ENCODE data around the gene PSD. TPM values are rescaled to one million over a fixed set of nuclear protein-coding genes. Genes with fewer than 3 reads are reported as not detected.

The PSD gene
- total and polyA plus RNA-seq, 10 of the 15 experiments (the other 5 are each of a cell fraction or from before 2014, with no cell fraction given): 0.11 to 2.0 (median 0.49) TPM; not detected in 2

GRCh38 chr10:102396730-102397151 lies 21.8 kb downstream of the PSD start:
- intact Hi-C loops (cut with micrococcal nuclease; ENCODE audit: unreplicated experiment) (loop anchor here (10.0 kb wide), 1 partner anchor 248 kb away; the partner anchor contains the start of gene TRIM8), in situ Hi-C loops (cut with MboI) (no loop called here)
- TF ChIP-seq TARDBP (IDR thresholded peaks at IDR 0.05; ENCODE audit: borderline replicate concordance) (no peak), SMAD5 (IDR thresholded peaks at IDR 0.05; ENCODE audit: low read depth) (no peak), POLR2A (IDR thresholded peaks at IDR 0.05; ENCODE audit: low read depth, low read length) (no peak), CHD1 (IDR thresholded peaks at IDR 0.05; ENCODE audit: low read depth, low read length) (no peak), KDM1A (IDR thresholded peaks at IDR 0.05; ENCODE audit: borderline replicate concordance) (no peak), POLR2AphosphoS5 (IDR thresholded peaks at IDR 0.05; ENCODE audit: low read length) (peak; percentile 38; the same call in 1 of the 2 replicates)
- TF ChIP-seq, protein P1, sequence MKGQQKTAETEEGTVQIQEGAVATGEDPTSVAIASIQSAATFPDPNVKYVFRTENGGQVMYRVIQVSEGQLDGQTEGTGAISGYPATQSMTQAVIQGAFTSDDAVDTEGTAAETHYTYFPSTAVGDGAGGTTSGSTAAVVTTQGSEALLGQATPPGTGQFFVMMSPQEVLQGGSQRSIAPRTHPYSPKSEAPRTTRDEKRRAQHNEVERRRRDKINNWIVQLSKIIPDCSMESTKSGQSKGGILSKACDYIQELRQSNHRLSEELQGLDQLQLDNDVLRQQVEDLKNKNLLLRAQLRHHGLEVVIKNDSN (IDR thresholded peaks at IDR 0.05; ENCODE audit: borderline replicate concordance, extremely low read length, insufficient read depth, low read depth, low read length): no peak
- H3K4me3 ChIP-seq: peak overlapping the region; percentile 100
- H3K27me3 ChIP-seq (replicated peaks in 1 of 2; ENCODE audit: control insufficient read depth in 2 of 2, insufficient read depth in 2 of 2, low read length in 1 of 2): no peaks in the 10 kb centered on the region
- ChIA-PET CTCF (interaction anchor here (0.5 to 12.1 kb wide), 8 partner anchors 9 to 227 kb away, joined by 3 to 90 read pairs (median 6); partner anchors contain the start of gene FBXL15), RAD21 (ENCODE audit: unreplicated experiment) (interaction anchor here (1.3 to 5.8 kb wide), 3 partner anchors 13 to 166 kb away, joined by 3 to 33 read pairs (median 4); no protein-coding TSS in a partner anchor), SMC1A (ENCODE audit: uncharacterized antibody, unreplicated experiment) (interaction anchor here (2.8 to 3.8 kb wide), 2 partner anchors 25 to 54 kb away, joined by 10 to 23 read pairs; partner anchors contain the start of gene FBXL15), POLR2A (interaction anchor here (0.5 to 6.1 kb wide), 8 partner anchors 13 to 317 kb away, joined by 3 to 44 read pairs (median 8); partner anchors contain the start of genes ARL3, C10orf95, CUEDC2 and FBXL15)
- peaks cover 25% of the 10 kb centered on the region for H3K4me1 ChIP-seq (ENCODE audit: control insufficient read depth, insufficient read depth, low read length)
- peaks cover 17 to 33% of the 10 kb centered on the region in 2 experiments for H3K36me3 ChIP-seq (ENCODE audit: control insufficient read depth in 2 of 2, insufficient read depth in 2 of 2, low read length in 1 of 2)
- no TSS peak for BruUV-seq (replicated peaks)
- H4K20me1 ChIP-seq (ENCODE audit: control insufficient read depth, insufficient read depth): no peaks in the 10 kb centered on the region; the same call in 1 of the 2 replicates
- no peak for ATAC-seq
- no peaks in the 10 kb centered on the region; the same call in 2 of the 3 replicates for H3K9me3 ChIP-seq (replicated peaks; ENCODE audit: control insufficient read depth, insufficient read depth, low read length)
- no peak for FAIRE-seq
- DNase-seq (ENCODE audit: low read depth, low spot score): no peak
- WGBS (ENCODE audit: insufficient coverage, insufficient replicate concordance, low lambda C conversion rate, missing lambda C conversion rate): 40% methylated on average over 12 of the region's 12 CpGs
- peak overlapping the region; percentile 96 for H3K4me2 ChIP-seq (ENCODE audit: control insufficient read depth, insufficient read depth)
- H3K9ac ChIP-seq (ENCODE audit: control insufficient read depth, insufficient read depth, low read length): peak overlapping the region; percentile 99
- H3K27ac ChIP-seq (ENCODE audit: control insufficient read depth, insufficient read depth): peak overlapping the region; percentile 93
- H3K79me2 ChIP-seq (ENCODE audit: control insufficient read depth, insufficient read depth, low read length): peaks cover 57% of the 10 kb centered on the region
- H2AFZ ChIP-seq (ENCODE audit: control insufficient read depth, low read depth, low read length): no peak overlapping the region

All from GM12878 (cell line).